ENCODE measurements around the gene CES2.

GRCh38 chr16:66899310-66899944, 35.9 kb upstream of the CES2 start:
- peak in 1 of 4 experiments; percentile 15 for TF ChIP-seq CTCF (IDR thresholded peaks at IDR 0.05)
- no peak for TF ChIP-seq POLR2A (IDR thresholded peaks at IDR 0.05)
